Endothelial cell of umbilical vein (primary cell): Measurements from ENCODE around the gene ARHGAP22. TPM values are rescaled to one million over a fixed set of nuclear protein-coding genes. Genes with fewer than 3 reads are reported as not detected.

Experiments used
- BruUV-seq: library from RNA; stranded (reverse); fragments of 400-500 nt; replicated peaks from 2 replicates; lab custom pipeline; 2021; lab: Mats Ljungman, UMichigan
- CTCF ChIA-PET: fragments of 300-600, 350-600 bp; sonication (Branson Sonifier 250); formaldehyde crosslinking; loops from one replicate; lab custom pipeline; 2021; ENCODE audit warnings: antibody characterized with exemption, inconsistent platforms; lab: Charles Lee
- POLR2A ChIA-PET: fragments of 300-600, 350-600 bp; sonication (Branson Sonifier 250); formaldehyde crosslinking; loops from one replicate; lab custom pipeline; 2021; ENCODE audit warnings: antibody characterized with exemption, inconsistent platforms; lab: Charles Lee
- DNase-seq: peaks from one replicate; pipeline ENCODE4 v3.0.0-alpha.2; 2011; ENCODE audit warnings: low read depth, low spot score
- FAIRE-seq: peaks from 2 replicates; lab custom pipeline; 2011; peaks lifted over from hg19 to GRCh38; lab: Jason Lieb, UNC
- H2AFZ ChIP-seq: 2 replicates; pipeline ENCODE4 v1.6.0; 2012; ENCODE audit warnings: low read depth, low read length, control low read depth, inconsistent platforms
- H3K27ac ChIP-seq: 2 replicates; pipeline ENCODE4 v1.5.1; 2011; ENCODE audit warnings: low read depth, mild to moderate bottlenecking, control low read depth, low read length, moderate library complexity; ENCODE audit not compliant: insufficient read depth
- H3K27me3 ChIP-seq, 2 experiments: 2 replicates each; pipeline versions ENCODE4 v1.6.0 to v1.6.1; 2011; ENCODE audit warnings: low read length in 2 of 2, mixed read lengths in 1 of 2; ENCODE audit not compliant: control insufficient read depth in 2 of 2, insufficient read depth in 2 of 2
- H3K36me3 ChIP-seq, 2 experiments: 2 replicates in 1 of 2; 3 replicates in 1 of 2; pipeline ENCODE4 v1.5.1; 2011; ENCODE audit warnings: low read length in 2 of 2, mild to moderate bottlenecking in 1 of 2, moderate library complexity in 1 of 2; ENCODE audit not compliant: control insufficient read depth in 2 of 2, insufficient read depth in 2 of 2; ENCODE audit errors: extremely low read depth in 1 of 2
- H3K4me1 ChIP-seq: 3 replicates; pipeline ENCODE4 v1.5.1; 2011; ENCODE audit warnings: mild to moderate bottlenecking, low read length; ENCODE audit not compliant: control insufficient read depth, insufficient read depth; ENCODE audit errors: extremely low read depth
- H3K4me2 ChIP-seq: 2 replicates; pipeline ENCODE4 v1.6.1; 2011; ENCODE audit warnings: low read length, control low read depth, mixed read lengths; ENCODE audit not compliant: insufficient read depth
- H3K4me3 ChIP-seq, 3 experiments: fragments of 200-600 bp in 1 of 3; sonication (generic), shearing (Covaris generic) in 1 of 3; replicated peaks in 1 of 3; 2 replicates each; pipeline ENCODE4 v1.5.1; 2011 to 2016; ENCODE audit warnings: control low read depth in 3 of 3, low read length in 3 of 3, mild to moderate bottlenecking in 2 of 3, inconsistent platforms in 1 of 3, low read depth in 1 of 3, moderate library complexity in 1 of 3; ENCODE audit not compliant: insufficient read depth in 1 of 3
- H3K79me2 ChIP-seq: 2 replicates; pipeline ENCODE4 v1.6.0; 2012; ENCODE audit warnings: low read length, inconsistent platforms; ENCODE audit not compliant: control insufficient read depth, insufficient read depth
- H3K9ac ChIP-seq: replicated peaks from 2 replicates; pipeline ENCODE3; 2011; ENCODE audit warnings: low read length, control low read depth; ENCODE audit not compliant: insufficient read depth; ENCODE audit errors: extremely low read depth
- H3K9me1 ChIP-seq: replicated peaks from 3 replicates; pipeline ENCODE4 v1.6.0; 2011; ENCODE audit warnings: mild to moderate bottlenecking, low read length; ENCODE audit not compliant: control insufficient read depth, insufficient read depth; ENCODE audit errors: extremely low read depth
- H3K9me3 ChIP-seq: replicated peaks from 2 replicates; pipeline ENCODE4 v1.5.1; 2012; ENCODE audit warnings: low read length, inconsistent platforms; ENCODE audit not compliant: control insufficient read depth, insufficient read depth
- H4K20me1 ChIP-seq: replicated peaks from 2 replicates; pipeline ENCODE3; 2011; ENCODE audit warnings: mild to moderate bottlenecking, low read length; ENCODE audit not compliant: control insufficient read depth, insufficient read depth; ENCODE audit errors: extremely low read depth
- EZH2 ChIP-seq: IDR thresholded peaks from 2 replicates; pipeline ENCODE4 v1.6.1; 2012; ENCODE audit warnings: borderline replicate concordance, low read depth, mild to moderate bottlenecking, moderate library complexity, low read length, inconsistent platforms; ENCODE audit not compliant: severe bottlenecking
- FOS ChIP-seq: IDR thresholded peaks from 2 replicates; pipeline ENCODE4 v1.6.1; 2011; ENCODE audit warnings: mild to moderate bottlenecking, low read length, moderate library complexity, borderline replicate concordance; ENCODE audit not compliant: insufficient read depth
- GATA2 ChIP-seq: IDR thresholded peaks from 2 replicates; pipeline ENCODE4 v1.7.0; 2011; ENCODE audit warnings: low read depth, mild to moderate bottlenecking, moderate library complexity, mixed read lengths, low read length; ENCODE audit not compliant: insufficient read length, insufficient read depth
- JUN ChIP-seq: IDR thresholded peaks from 2 replicates; pipeline ENCODE4 v1.6.1; 2011; ENCODE audit warnings: borderline replicate concordance, low read depth; ENCODE audit not compliant: insufficient read length, insufficient read depth
- MYC ChIP-seq: IDR thresholded peaks from one replicate; pipeline ENCODE4 v1.6.1; 2011; ENCODE audit warnings: mild to moderate bottlenecking, low read depth, low read length
- POLR2A ChIP-seq: IDR thresholded peaks from 2 replicates; pipeline ENCODE4 v1.6.1; 2012; ENCODE audit warnings: low read depth, mild to moderate bottlenecking, control low read depth, low read length
- POLR2AphosphoS5 ChIP-seq: IDR thresholded peaks from 2 replicates; pipeline ENCODE4 v1.6.1; 2012; ENCODE audit warnings: low read depth, mild to moderate bottlenecking, control low read depth, low read length, moderate library complexity; ENCODE audit not compliant: insufficient read depth
- dilution Hi-C: fragments of 300-500 bp; cut with MboI; formaldehyde crosslinking; loops from one replicate; pipeline ENCODE4 v1.15.0; 2019; ENCODE audit warnings: low sequenced_read_pairs; ENCODE audit not compliant: extremely low pct_ligation_motif_present
- intact Hi-C: fragments of 100-400 bp; cut with micrococcal nuclease; formaldehyde crosslinking; loops from one replicate; pipeline ENCODE4 v1.10.0; 2022
- polyA plus RNA-seq, 4 experiments: library from polyadenylated mRNA; depleted of rRNA in 3 of 4; stranded (reverse) in 3 of 4; unstranded in 1 of 4; fragments of >200 nt; gene quantifications; 2 replicates each; pipeline versions ENCODE4 v1.2.1 to v1.2.3, GENCODE V29; 2011 to 2012; ENCODE audit warnings: missing spikeins in 1 of 4
- total RNA-seq: library from RNA; stranded (reverse); gene quantifications from 2 replicates; pipeline ENCODE4 v1.2.3, GENCODE V29; 2021
- TF ChIP-seq, protein P1 (sequence below), 2 donors: IDR thresholded peaks; 1 replicate in 1 of 2; 2 replicates in 1 of 2; pipeline ENCODE4 v1.5.1; 2011; ENCODE audit warnings: low read length in 2 of 2, mild to moderate bottlenecking in 2 of 2, moderate library complexity in 2 of 2, control low read depth in 1 of 2, inconsistent platforms in 1 of 2, low read depth in 1 of 2; ENCODE audit not compliant: insufficient read depth in 1 of 2; ENCODE audit errors: extremely low read depth in 1 of 2
- TF ChIP-seq, protein P2 (sequence below): IDR thresholded peaks from 2 replicates; pipeline ENCODE4 v1.6.1; 2011; ENCODE audit not compliant: insufficient read depth, insufficient read length

Gene ARHGAP22
- total and polyA plus RNA-seq, 2 donors (not counting 3 experiments of a cell fraction or from before 2014, with no cell fraction given): 8.6 to 50.3 TPM

DNA sequence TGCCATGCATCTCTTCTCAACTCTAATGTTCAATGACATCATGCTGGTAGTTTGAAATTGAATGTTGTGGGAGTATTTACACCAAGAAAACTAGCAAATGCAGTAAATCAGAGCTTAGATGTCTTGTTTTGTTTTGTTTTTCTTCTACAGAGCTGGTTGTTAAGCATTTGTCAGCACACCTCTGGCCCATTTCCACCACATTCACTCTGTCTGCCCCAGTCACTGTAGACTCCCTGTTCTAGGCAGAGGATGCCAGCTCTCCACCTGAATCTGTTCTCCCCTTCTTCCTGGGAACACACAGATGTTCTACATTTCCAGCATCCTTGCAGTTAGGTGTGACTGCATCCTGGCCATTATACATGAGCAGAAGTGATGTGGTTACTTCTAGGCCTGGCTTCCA is 4.1 kb upstream of the ARHGAP22 start:
- Histone ChIP-seq H3K79me2 (peaks cover 15% of the 10 kb centered on the region), H4K20me1 (no peaks in the 10 kb centered on the region), H3K27me3 (no peaks in the 10 kb centered on the region), H3K4me2 (no peak overlapping the region), H3K4me1 (peaks cover 52% of the 10 kb centered on the region), H3K9me3 (no peaks in the 10 kb centered on the region), H2AFZ (no peak overlapping the region), H3K9ac (no peak overlapping the region), H3K36me3 (no peaks in the 10 kb centered on the region), H3K27ac (no peak overlapping the region), H3K4me3 (no peak overlapping the region), H3K9me1 (no peaks in the 10 kb centered on the region)
- no peak for FAIRE-seq
- dilution Hi-C loops (no loop called here), intact Hi-C loops (loop anchor here (5.0 kb wide), 2 partner anchors 37 to 338 kb away; no protein-coding TSS in a partner anchor)
- POLR2A ChIA-PET: no interaction called here
- no peak for TF ChIP-seq FOS
- TF ChIP-seq POLR2AphosphoS5: no peak
- no peak for TF ChIP-seq POLR2A
- no peak for TF ChIP-seq JUN
- no peak for TF ChIP-seq GATA2
- TF ChIP-seq MYC: no peak
- TF ChIP-seq EZH2: no peak
- TF ChIP-seq, protein P1, sequence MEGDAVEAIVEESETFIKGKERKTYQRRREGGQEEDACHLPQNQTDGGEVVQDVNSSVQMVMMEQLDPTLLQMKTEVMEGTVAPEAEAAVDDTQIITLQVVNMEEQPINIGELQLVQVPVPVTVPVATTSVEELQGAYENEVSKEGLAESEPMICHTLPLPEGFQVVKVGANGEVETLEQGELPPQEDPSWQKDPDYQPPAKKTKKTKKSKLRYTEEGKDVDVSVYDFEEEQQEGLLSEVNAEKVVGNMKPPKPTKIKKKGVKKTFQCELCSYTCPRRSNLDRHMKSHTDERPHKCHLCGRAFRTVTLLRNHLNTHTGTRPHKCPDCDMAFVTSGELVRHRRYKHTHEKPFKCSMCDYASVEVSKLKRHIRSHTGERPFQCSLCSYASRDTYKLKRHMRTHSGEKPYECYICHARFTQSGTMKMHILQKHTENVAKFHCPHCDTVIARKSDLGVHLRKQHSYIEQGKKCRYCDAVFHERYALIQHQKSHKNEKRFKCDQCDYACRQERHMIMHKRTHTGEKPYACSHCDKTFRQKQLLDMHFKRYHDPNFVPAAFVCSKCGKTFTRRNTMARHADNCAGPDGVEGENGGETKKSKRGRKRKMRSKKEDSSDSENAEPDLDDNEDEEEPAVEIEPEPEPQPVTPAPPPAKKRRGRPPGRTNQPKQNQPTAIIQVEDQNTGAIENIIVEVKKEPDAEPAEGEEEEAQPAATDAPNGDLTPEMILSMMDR (IDR thresholded peaks at IDR 0.05; ENCODE audit: extremely low read depth in 1 of 2, insufficient read depth in 1 of 2, low read depth in 1 of 2, low read length in 2 of 2): no peak
- TF ChIP-seq, protein P2, sequence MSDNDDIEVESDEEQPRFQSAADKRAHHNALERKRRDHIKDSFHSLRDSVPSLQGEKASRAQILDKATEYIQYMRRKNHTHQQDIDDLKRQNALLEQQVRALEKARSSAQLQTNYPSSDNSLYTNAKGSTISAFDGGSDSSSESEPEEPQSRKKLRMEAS: no peak
- no peak for DNase-seq
- CTCF ChIA-PET: interaction anchor here (0.7 to 9.1 kb wide), 8 partner anchors 12 to 165 kb away, joined by 3 to 251 read pairs (median 8); no protein-coding TSS in a partner anchor
- BruUV-seq: no TSS peak
